Measurements from ENCODE around the gene CDC20. TPM values are rescaled to one million over a fixed set of nuclear protein-coding genes. Genes with fewer than 3 reads are reported as not detected.

Gene CDC20
- total RNA-seq, 4 donors from 2014 or later: 0.38 to 3.0 (median 1.6) TPM

GRCh38 chr1:43340559-43340958, 18.2 kb upstream of the CDC20 start:
- TF ChIP-seq, protein P1, sequence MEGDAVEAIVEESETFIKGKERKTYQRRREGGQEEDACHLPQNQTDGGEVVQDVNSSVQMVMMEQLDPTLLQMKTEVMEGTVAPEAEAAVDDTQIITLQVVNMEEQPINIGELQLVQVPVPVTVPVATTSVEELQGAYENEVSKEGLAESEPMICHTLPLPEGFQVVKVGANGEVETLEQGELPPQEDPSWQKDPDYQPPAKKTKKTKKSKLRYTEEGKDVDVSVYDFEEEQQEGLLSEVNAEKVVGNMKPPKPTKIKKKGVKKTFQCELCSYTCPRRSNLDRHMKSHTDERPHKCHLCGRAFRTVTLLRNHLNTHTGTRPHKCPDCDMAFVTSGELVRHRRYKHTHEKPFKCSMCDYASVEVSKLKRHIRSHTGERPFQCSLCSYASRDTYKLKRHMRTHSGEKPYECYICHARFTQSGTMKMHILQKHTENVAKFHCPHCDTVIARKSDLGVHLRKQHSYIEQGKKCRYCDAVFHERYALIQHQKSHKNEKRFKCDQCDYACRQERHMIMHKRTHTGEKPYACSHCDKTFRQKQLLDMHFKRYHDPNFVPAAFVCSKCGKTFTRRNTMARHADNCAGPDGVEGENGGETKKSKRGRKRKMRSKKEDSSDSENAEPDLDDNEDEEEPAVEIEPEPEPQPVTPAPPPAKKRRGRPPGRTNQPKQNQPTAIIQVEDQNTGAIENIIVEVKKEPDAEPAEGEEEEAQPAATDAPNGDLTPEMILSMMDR (IDR thresholded peaks at IDR 0.05): no peak
- ATAC-seq (ENCODE audit: low FRiP score): no peak
- no peak for DNase-seq (ENCODE audit: low spot score)

DNA sequence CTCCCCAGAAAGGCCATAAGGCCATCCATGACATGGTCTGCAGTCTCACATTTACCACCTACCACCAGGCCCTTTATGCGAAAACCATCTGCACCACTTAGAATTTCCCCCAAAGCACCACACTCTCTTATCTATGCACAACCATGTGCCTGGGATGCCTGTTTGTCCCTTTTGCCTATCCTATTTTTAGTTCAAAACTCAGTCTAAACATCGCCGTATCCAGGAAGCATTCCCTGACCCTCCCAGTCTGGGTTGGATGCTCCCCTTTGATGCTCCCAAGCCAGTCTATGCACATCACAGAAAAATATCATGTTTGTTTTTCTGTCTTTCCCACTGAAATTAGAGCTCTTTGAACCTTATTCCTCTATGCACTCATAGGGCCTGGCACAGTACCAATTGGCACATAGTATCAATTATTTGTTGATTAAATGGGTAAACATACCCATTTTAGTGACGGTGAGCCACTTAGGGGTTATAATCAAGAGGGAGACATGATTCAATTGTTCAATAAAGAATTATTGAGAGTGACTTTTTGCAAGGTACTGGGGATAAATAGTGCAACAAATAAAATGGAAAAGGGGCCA, 14.4 kb upstream of the CDC20 start:
- no peak for DNase-seq (ENCODE audit: low spot score)
- TF ChIP-seq, protein P1 (IDR thresholded peaks at IDR 0.05): no peak
- no peak for ATAC-seq (ENCODE audit: low FRiP score)

GRCh38 chr1:43345120-43345519, 13.7 kb upstream of the CDC20 start:
- TF ChIP-seq, protein P1 (IDR thresholded peaks at IDR 0.05): no peak
- DNase-seq (ENCODE audit: low spot score): no peak
- no peak for ATAC-seq (ENCODE audit: low FRiP score)

DNA sequence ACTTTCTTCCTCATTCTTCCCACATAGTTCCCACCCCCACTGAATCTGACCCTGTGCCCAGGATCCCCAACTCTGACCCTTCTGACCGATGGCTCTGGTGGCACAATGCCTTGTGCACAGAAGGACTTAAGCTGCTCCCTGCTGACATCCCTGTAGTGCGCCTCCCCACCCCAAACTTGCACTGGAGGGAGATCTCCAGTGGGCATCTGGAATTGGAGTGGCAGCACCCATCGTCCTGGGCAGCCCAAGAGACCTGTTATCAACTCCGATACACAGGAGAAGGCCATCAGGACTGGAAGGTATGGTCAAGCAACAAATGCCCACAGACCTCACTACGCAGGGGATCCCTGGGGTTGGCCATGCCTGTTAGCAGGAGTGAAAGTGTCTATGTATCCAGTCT, 12.1 kb upstream of the CDC20 start:
- ATAC-seq (ENCODE audit: low FRiP score) (no peak), DNase-seq (ENCODE audit: low spot score) (no peak)
- TF ChIP-seq, protein P1 (IDR thresholded peaks at IDR 0.05): no peak

GRCh38 chr1:43348343-43348808, 10.4 kb upstream of the CDC20 start:
- DNase-seq (ENCODE audit: low spot score) (no peak), ATAC-seq (ENCODE audit: low FRiP score) (peak; percentile 38)
- TF ChIP-seq, protein P1 (IDR thresholded peaks at IDR 0.05): no peak

- TF ChIP-seq, protein P1 (IDR thresholded peaks at IDR 0.05): no peak
- ATAC-seq (ENCODE audit: low FRiP score) (peak; percentile 94), DNase-seq (ENCODE audit: low spot score) (peak; percentile 49)
These were observed 9.8 kb upstream of the CDC20 start for GRCh38 chr1:43348809-43349593.
